Measurements from ENCODE around the gene MRPL12.

The MRPL12 gene

DNA sequence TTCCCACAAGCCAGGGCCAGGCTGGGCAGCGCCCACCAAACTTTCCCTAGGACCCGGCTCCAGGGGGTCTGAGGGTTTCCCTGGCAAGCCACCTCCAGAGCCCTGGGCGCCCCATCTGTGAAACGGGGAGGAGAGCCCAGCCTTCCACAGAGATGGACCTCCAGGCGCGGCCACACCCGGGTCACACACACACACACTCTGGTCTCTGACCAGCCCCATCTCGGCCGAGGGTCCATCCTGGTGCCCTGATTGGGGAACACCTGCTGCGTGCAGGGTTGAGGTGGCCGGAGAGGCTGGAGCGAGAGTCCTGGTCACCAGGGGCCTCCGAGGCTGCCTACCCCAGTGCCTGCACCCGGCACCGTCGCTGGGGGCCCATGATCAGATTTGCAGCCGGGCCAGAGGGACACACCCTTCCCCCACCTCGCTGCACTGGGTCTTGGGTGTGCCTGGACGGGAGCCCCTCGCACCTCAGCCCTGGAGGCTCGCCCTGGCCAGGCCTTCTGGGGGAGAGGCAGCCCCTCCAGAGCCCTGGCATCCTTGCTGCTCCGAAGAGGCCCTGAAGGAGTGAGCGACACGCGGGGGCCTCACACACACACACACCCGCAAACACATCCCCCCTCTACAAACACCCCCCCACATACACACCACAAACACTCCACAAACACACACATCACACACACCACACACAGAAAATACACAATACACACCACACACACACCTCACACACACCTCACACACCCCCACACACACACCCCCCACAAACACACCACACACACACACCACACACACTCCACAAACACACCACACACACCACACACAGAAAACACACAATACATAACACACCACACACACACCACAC, 38.7 kb downstream of the MRPL12 start:
- no peak for DNase-seq
